ENCODE measurements around the gene MRPL41.
A peak's percentile ranks its signal among the peaks of the same experiment; 100 is the strongest.
"Not testable (repeated sequence)": the region's sequence is repeated elsewhere in the genome, so short reads cannot be mapped to it uniquely, and the experiment has no call there.

Gene MRPL41

DNA sequence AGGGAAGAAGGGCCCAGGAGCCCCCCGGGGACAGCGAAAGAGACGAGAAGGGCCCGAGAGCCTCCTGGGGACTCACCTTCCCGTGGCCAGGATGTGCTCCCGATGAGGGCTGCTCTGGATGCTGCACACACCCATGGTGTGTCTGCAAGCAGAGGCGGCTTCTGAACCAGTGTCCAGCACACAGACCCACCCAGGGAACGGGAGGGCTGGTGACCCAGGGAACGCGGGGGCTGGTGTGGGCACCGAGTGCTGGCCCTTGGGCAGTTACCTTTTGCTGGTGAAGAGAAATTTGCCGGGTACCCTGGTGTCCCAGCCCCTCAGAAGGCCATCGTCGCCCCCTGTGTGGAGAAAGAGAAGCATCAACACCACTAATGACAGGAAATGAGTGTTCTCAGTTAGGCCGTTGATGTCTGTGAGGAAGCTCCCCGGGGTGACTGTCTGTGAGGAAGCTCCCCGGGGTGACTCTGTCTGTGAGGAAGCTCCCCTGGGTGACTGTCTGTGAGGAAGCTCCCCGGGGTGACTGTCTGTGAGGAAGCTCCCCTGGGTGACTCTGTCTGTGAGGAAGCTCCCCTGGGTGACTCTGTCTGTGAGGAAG is 13.2 kb downstream of the MRPL41 start:
- FAIRE-seq, result no peak
- no peak for DNase-seq (ENCODE audit: insufficient read length)
- TF ChIP-seq TAF1 (IDR thresholded peaks at IDR 0.05; ENCODE audit: borderline replicate concordance, low read depth, low read length) (no peak), POLR2A (IDR thresholded peaks at IDR 0.05; ENCODE audit: low read depth, low read length) (no peak), POLR2AphosphoS5 (IDR thresholded peaks at IDR 0.05; ENCODE audit: low read depth, low read length) (no peak)

DNA sequence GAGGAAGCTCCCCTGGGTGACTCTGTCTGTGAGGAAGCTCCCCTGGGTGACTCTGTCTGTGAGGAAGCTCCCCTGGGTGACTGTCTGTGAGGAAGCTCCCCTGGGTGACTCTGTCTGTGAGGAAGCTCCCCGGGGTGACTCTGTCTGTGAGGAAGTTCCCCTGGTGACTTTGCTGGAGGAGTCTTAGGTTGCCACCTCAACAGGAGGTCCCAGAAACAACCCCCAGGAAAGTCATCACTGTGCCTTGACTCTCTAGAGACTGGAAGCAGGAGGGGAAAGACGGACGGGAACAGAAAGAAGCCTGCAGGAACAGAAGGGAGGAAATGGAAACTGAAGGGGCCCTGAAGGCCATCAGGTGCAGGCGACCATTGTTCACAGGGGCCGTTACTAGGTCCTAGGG is 16.8 kb downstream of the MRPL41 start:
- not testable (repeated sequence) for DNase-seq (ENCODE audit: insufficient read length); FAIRE-seq

DNA sequence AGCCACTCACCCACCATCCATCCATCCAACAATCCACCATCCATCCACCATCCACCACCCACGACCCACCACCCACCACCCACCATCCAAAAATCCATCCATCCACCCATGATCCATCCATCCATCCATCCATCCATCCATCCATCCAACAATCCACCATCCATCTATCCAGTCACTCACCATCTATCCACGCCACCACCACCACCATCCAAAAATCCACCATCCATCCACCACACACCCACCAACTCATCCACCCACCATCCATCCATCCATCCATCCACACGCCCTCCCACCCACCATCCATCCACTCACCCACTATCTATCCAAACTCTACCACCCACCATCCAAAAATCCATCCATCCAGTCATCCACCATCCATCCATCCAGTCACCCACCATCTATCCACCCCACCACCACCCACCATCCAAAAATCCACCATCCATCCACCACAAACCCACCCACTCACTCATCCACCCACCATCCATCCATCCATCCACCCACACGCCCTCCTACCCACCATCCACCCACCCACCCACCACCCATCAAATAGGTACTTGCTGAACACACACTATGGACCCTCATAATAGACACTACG is 18.0 kb downstream of the MRPL41 start:
- no peak for TF ChIP-seq POLR2A (IDR thresholded peaks at IDR 0.05; ENCODE audit: low read depth, low read length)
- no peak for TF ChIP-seq TAF1 (IDR thresholded peaks at IDR 0.05; ENCODE audit: borderline replicate concordance, low read depth, low read length)
- no peak for TF ChIP-seq POLR2AphosphoS5 (IDR thresholded peaks at IDR 0.05; ENCODE audit: low read depth, low read length)
- DNase-seq (ENCODE audit: insufficient read length) (no peak), FAIRE-seq (no peak)

DNA sequence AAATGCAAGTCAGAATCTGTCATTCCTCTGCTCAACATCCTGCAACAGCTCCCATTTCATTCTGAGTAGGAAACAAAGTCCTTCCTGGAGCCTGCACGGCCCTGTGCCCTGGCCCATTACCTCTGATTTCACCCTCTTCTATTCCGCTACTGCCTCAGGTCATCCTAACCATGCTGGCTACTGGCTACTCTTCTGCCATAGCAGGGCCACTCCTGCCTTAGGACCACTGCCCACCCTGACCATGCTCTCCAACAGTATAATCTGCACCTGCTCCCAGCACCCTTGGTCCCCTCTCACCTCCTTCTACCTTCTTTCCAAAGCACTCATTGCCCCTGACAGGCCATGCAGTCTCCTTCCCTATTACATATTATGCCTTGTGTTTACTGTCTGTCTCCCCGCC is 18.9 kb downstream of the MRPL41 start:
- DNase-seq (ENCODE audit: insufficient read length) (no peak), FAIRE-seq (no peak)
- no peak for TF ChIP-seq POLR2A (IDR thresholded peaks at IDR 0.05; ENCODE audit: low read depth, low read length)
- no peak for TF ChIP-seq POLR2AphosphoS5 (IDR thresholded peaks at IDR 0.05; ENCODE audit: low read depth, low read length)
- no peak for TF ChIP-seq TAF1 (IDR thresholded peaks at IDR 0.05; ENCODE audit: borderline replicate concordance, low read depth, low read length)

DNA sequence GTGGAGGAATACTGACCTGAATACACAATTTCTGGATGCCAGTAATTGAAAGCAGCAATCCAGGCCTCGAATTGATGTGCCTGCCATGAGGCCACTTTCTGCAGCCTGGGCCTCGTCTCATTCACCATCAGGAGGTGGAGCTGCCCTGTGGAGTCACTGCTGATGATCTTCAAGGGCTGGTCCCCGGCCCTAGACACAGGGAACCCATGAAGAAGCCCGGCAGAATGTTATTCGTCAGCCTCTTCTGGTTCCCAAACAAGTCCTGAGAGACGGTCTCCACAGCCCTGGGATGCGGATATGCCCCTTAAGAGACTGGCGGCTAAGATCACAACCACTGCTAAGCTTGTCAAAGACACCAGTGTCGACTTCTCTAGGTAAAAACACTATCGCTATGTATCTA is 22.5 kb downstream of the MRPL41 start:
- DNase-seq (ENCODE audit: insufficient read length), result no peak
- TF ChIP-seq TAF1 (IDR thresholded peaks at IDR 0.05; ENCODE audit: borderline replicate concordance, low read depth, low read length), result no peak
- TF ChIP-seq POLR2AphosphoS5 (IDR thresholded peaks at IDR 0.05; ENCODE audit: low read depth, low read length), result no peak
- no peak for FAIRE-seq

DNA sequence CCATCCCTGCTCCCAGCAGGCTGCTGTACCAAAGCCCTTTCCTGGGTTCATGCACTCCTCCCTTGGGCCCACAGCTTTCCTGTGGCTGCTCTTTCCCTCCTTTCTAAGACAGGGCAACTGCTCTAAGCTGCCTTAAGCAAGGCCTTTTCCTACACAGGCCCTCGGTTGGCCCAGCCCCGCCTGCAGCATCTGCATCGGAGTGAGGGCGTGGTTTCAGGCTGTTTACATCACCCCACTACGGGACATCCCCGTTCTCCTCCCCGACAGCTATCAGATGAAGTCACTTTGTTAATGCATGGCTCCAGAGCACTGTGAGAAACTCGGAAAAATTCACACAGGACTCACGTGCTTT is 23.7 kb downstream of the MRPL41 start:
- no peak for FAIRE-seq
- DNase-seq (ENCODE audit: insufficient read length), result no peak
- TF ChIP-seq POLR2A (IDR thresholded peaks at IDR 0.05; ENCODE audit: low read depth, low read length) (no peak), TAF1 (IDR thresholded peaks at IDR 0.05; ENCODE audit: borderline replicate concordance, low read depth, low read length) (no peak), POLR2AphosphoS5 (IDR thresholded peaks at IDR 0.05; ENCODE audit: low read depth, low read length) (no peak)

DNA sequence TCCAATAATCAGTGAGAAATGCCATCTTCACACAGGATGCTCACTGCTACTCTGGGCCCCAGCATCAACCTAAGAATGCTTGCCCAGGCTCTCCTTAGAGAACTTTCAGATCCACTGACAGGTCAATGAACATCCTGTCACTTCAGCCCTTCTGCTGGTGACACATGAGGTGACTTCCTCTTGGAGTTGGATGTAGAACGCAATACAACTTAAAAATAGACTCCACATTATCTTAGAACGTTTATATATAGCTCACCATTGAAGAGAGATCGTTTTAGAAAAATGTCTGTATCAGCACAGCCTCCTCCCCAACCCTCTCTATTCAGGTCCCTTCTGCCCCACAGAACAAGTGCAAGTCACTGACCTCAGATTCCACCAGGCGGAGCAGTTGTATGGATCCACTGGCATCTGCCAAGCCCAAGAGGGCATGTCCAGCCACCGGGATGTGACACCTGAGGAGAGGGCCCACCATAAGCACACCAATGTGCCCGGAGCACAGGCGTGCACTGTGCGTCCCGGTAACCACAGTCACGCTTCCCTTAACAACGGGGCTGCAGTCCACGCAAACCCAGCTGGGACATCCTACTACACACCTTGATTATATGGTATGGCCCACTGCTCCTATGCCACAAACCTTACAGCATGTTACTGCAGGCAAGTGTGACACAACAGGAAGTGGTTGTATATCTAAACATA is 24.2 kb downstream of the MRPL41 start:
- no peak for DNase-seq (ENCODE audit: insufficient read length)
- TF ChIP-seq POLR2A (IDR thresholded peaks at IDR 0.05; ENCODE audit: low read depth, low read length) (no peak), TAF1 (IDR thresholded peaks at IDR 0.05; ENCODE audit: borderline replicate concordance, low read depth, low read length) (no peak), POLR2AphosphoS5 (IDR thresholded peaks at IDR 0.05; ENCODE audit: low read depth, low read length) (no peak; the same call in 1 of the 2 replicates)
- FAIRE-seq, result peak; percentile 38

DNA sequence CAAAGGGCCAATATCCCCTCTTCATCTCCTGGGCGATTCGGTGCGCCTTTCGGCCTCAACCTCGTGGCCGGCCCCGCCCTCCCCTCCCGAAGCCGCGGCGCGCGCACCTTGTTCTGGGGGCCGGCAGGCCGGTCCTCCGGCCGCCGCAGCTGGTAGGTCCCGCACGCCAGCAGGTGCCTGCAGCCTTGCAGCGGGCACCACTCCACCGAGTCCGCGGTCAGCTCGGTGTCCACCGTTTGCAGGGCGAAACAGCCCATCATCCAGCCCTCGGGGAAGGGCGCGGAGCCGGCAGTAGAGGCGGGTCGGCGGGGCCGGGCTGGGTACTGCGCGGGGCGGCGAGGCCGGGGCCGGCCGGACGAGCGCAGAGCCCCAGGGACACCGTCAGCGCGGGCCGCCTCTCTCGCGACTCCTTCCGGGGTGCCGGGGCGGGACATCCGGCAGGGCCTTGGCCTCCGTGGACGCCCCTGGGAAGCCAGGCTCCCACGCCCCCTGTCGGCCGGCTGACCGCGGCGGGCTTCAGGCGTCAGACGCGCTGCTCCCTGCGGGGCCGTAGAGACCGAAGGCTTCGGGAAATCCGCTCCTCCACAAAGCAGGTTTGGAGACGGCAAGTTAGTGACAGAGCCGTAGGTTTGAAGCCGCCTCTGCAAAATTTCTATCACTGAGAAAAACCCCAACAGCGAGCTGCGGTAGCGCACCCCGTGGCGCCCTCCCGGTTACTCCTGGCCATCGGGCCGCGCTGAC is 27.0 kb downstream of the MRPL41 start, which contains the start of gene DPH7:
Gene DPH7 (minus strand): TSS at position 408 of the 741 bp plus-strand sequence. CDS start 148 bp downstream, at position 260.
- DNase-seq (ENCODE audit: insufficient read length) (peak; percentile 100), FAIRE-seq (peak; percentile 96)
- TF ChIP-seq TAF1 (IDR thresholded peaks at IDR 0.05; ENCODE audit: borderline replicate concordance, low read depth, low read length), result peak; percentile 47
- TF ChIP-seq POLR2A (IDR thresholded peaks at IDR 0.05; ENCODE audit: low read depth, low read length), result peak; percentile 80
- no peak; the same call in 1 of the 2 replicates for TF ChIP-seq POLR2AphosphoS5 (IDR thresholded peaks at IDR 0.05; ENCODE audit: low read depth, low read length)

DNA sequence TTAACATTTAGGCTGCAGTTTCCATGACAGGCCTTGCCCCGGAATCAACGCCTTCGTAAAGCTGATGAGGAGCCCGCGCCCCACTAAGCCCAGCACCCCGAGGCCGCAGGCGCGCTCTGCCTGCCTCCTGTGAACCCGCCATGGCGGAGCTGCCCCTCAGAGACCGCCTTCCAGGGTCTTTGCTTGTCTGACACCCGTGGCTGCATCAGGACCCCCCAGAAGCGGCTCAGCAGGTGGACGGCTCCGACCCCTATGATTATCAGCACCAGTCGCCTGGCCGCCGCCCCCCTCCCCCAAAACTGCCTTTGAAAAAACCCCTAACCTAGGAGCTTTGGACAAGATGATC is 27.6 kb downstream of the MRPL41 start:
- FAIRE-seq, result no peak
- no peak for TF ChIP-seq POLR2AphosphoS5 (IDR thresholded peaks at IDR 0.05; ENCODE audit: low read depth, low read length)
- DNase-seq (ENCODE audit: insufficient read length), result no peak

DNA sequence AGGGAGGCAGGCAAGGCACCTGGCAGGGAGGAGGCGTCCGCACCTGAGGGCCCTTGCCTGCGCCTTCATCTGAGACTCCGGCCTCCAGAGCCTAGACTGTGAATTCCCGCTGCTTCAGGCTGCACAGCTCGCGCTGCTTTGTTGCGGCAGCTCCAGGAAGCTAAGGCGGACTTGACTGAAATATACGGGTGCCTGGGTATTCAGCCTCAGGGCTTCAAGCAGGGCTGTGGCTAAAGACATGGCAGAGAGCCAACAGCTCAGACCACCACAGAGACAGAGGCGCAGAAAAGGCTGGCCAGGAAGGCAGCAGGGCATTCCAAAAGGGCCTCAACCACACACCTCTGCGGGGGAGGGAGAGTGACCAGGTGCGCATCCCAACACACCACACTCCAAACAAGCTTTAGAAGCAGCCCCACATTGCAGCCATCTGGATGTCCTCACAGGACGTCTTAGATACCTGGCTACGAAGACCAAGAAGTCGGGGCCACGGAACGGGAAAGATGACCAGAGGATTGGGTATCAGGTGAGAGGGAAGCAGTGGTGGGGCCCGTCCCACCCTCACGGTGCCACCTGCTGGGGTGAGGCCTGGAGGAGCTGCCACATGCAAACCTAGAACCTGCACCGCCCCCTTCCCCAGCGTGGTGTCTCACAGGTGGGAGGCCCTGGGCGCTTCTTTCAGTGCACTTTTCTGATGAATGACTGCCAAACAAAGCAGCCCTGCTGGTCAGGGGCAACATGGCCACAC is 28.7 kb downstream of the MRPL41 start:
- TF ChIP-seq POLR2A (IDR thresholded peaks at IDR 0.05; ENCODE audit: low read depth, low read length) (0 out of 2 replicates have a peak, but pooled peaks have one; percentile 29), POLR2AphosphoS5 (IDR thresholded peaks at IDR 0.05; ENCODE audit: low read depth, low read length) (peak; percentile 44), TAF1 (IDR thresholded peaks at IDR 0.05; ENCODE audit: borderline replicate concordance, low read depth, low read length) (no peak)
- FAIRE-seq (no peak), DNase-seq (ENCODE audit: insufficient read length) (no peak)

DNA sequence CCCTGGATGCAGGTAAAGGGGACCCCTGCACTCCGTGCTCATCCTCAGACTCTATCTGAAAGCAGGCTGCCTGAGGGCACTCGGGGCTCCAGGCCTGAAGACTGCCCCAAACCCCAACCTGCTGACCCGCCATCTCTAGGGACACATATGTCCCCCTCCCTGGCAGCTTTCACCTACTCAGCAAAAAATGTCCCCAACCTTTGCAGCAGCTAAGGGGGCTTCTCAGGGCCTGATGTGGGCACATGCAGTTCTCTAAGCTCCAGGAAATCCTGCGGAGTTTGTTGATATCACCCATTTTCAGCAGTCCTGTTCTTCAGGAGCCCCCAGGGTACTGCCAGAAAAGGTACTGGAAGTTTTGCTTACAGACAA is 29.3 kb downstream of the MRPL41 start:
- FAIRE-seq (no peak), DNase-seq (ENCODE audit: insufficient read length) (no peak)
- TF ChIP-seq POLR2A (IDR thresholded peaks at IDR 0.05; ENCODE audit: low read depth, low read length) (0 out of 2 replicates have a peak, but pooled peaks have one; percentile 2), TAF1 (IDR thresholded peaks at IDR 0.05; ENCODE audit: borderline replicate concordance, low read depth, low read length) (no peak)

Data from GM12892 (cell line).